Activated naive CD8-positive, alpha-beta T cell treated with anti-CD3 and anti-CD28 coated beads, Interleukin-2, amount 10 ng/mL, durations not matched to agents 7 days and 5 days (primary cell): ENCODE measurements around the gene PIK3R6. TPM values are rescaled to one million over a fixed set of nuclear protein-coding genes. Genes with fewer than 3 reads are reported as not detected.

ENCODE experiments used
- ATAC-seq: fragments of 150-1000 bp; cut with Tn5 transposase; one replicate; pipeline ENCODE4 v1.10.0; 2021; ENCODE audit warnings: low read depth, moderate library complexity
- POLR2A ChIA-PET: fragments of 350-600 bp; sonication (Branson Sonifier 250); formaldehyde crosslinking; loops from one replicate; lab custom pipeline; 2021; ENCODE audit warnings: antibody characterized with exemption; lab: Charles Lee
- DNase-seq: peaks from one replicate; pipeline ENCODE4 v3.0.0; 2021
- H3K27ac Mint-ChIP-seq: one replicate; pipeline ENCODE4 v1.8.0; 2022; ENCODE audit warnings: mild to moderate bottlenecking, mixed read lengths
- H3K27me3 Mint-ChIP-seq: one replicate; pipeline ENCODE4 v1.8.0; 2022; ENCODE audit warnings: mild to moderate bottlenecking, moderate library complexity, mixed read lengths
- H3K36me3 Mint-ChIP-seq: one replicate; pipeline ENCODE4 v1.8.0; 2021; ENCODE audit warnings: mild to moderate bottlenecking, mixed read lengths
- H3K4me1 Mint-ChIP-seq: one replicate; pipeline ENCODE4 v1.8.0; 2021; ENCODE audit warnings: mixed read lengths
- H3K4me3 Mint-ChIP-seq: one replicate; pipeline ENCODE4 v1.8.0; 2022; ENCODE audit warnings: mild to moderate bottlenecking, moderate library complexity, mixed read lengths
- H3K9me3 Mint-ChIP-seq: one replicate; pipeline ENCODE4 v1.8.0; 2021; ENCODE audit warnings: mixed read lengths
- total RNA-seq, 2 experiments: library from RNA; stranded (reverse); gene quantifications; one replicate each; pipeline ENCODE4 v1.2.3, GENCODE V29; 2021

PIK3R6 gene
- total RNA-seq, 2 experiments from 2014 or later: 15.8 to 18.5 TPM

- H3K9me3 Mint-ChIP-seq: peaks cover 4% of the 10 kb centered on the region
- H3K4me3 Mint-ChIP-seq: no peak overlapping the region
- peaks cover 10% of the 10 kb centered on the region for H3K4me1 Mint-ChIP-seq
- no peak for ATAC-seq
- peaks cover 57% of the 10 kb centered on the region for H3K36me3 Mint-ChIP-seq
- POLR2A ChIA-PET: interaction anchor here (0.6 to 1.2 kb wide), 2 partner anchors 8 to 594 kb away, joined by 3 read pairs; no protein-coding TSS in a partner anchor
- H3K27me3 Mint-ChIP-seq: no peaks in the 10 kb centered on the region
- DNase-seq: no peak
- no peak overlapping the region for H3K27ac Mint-ChIP-seq
Observed at GRCh38 chr17:8849311-8850041, 18.0 kb downstream of the PIK3R6 start.

GRCh38 chr17:8847891-8848290 is 19.6 kb downstream of the PIK3R6 start:
- H3K27ac Mint-ChIP-seq: no peak overlapping the region
- no peak overlapping the region for H3K4me3 Mint-ChIP-seq
- no peak for DNase-seq
- no peak for ATAC-seq
- H3K36me3 Mint-ChIP-seq: peaks cover 54% of the 10 kb centered on the region
- no peaks in the 10 kb centered on the region for H3K27me3 Mint-ChIP-seq
- H3K9me3 Mint-ChIP-seq: peaks cover 4% of the 10 kb centered on the region
- POLR2A ChIA-PET: no interaction called here
- H3K4me1 Mint-ChIP-seq: peaks cover 16% of the 10 kb centered on the region

- peak; percentile 26 for ATAC-seq
- H3K36me3 Mint-ChIP-seq: peaks cover 50% of the 10 kb centered on the region
Observed at GRCh38 chr17:8846768-8847211, 20.7 kb downstream of the PIK3R6 start.

GRCh38 chr17:8844229-8845218 is 22.9 kb downstream of the PIK3R6 start:
- ATAC-seq (no peak), DNase-seq (no peak)
- POLR2A ChIA-PET: no interaction called here
- Mint-ChIP-seq H3K36me3 (peaks cover 39% of the 10 kb centered on the region), H3K9me3 (peaks cover 4% of the 10 kb centered on the region), H3K4me3 (no peak overlapping the region), H3K27ac (no peak overlapping the region), H3K27me3 (no peaks in the 10 kb centered on the region), H3K4me1 (peaks cover 10% of the 10 kb centered on the region)

More at GRCh38 chr17:8846768-8847211, 20.7 kb downstream of the PIK3R6 start:
- DNase-seq: no peak
- POLR2A ChIA-PET: no interaction called here
- H3K9me3 Mint-ChIP-seq: peaks cover 4% of the 10 kb centered on the region
- peaks cover 16% of the 10 kb centered on the region for H3K4me1 Mint-ChIP-seq
- H3K4me3 Mint-ChIP-seq: no peak overlapping the region
- H3K27me3 Mint-ChIP-seq: no peaks in the 10 kb centered on the region
- no peak overlapping the region for H3K27ac Mint-ChIP-seq

- POLR2A ChIA-PET: interaction anchor here (1.1 kb wide), 1 partner anchor 15 kb away, joined by 3 read pairs; no protein-coding TSS in a partner anchor
- ATAC-seq (no peak), DNase-seq (no peak)
- peaks cover 4% of the 10 kb centered on the region for H3K9me3 Mint-ChIP-seq
- peaks cover 10% of the 10 kb centered on the region for H3K4me1 Mint-ChIP-seq
- H3K27ac Mint-ChIP-seq: peak overlapping the region; percentile 60
- H3K4me3 Mint-ChIP-seq: no peak overlapping the region
- H3K27me3 Mint-ChIP-seq: no peaks in the 10 kb centered on the region
- peaks cover 33% of the 10 kb centered on the region for H3K36me3 Mint-ChIP-seq
Observed at GRCh38 chr17:8843344-8843743, 24.1 kb downstream of the PIK3R6 start.

GRCh38 chr17:8841844-8842243 is 25.6 kb downstream of the PIK3R6 start:
- no peak overlapping the region for H3K27ac Mint-ChIP-seq
- ATAC-seq (no peak), DNase-seq (no peak)
- peaks cover 6% of the 10 kb centered on the region for H3K4me1 Mint-ChIP-seq
- H3K9me3 Mint-ChIP-seq: peaks cover 4% of the 10 kb centered on the region
- peaks cover 38% of the 10 kb centered on the region for H3K36me3 Mint-ChIP-seq
- no peak overlapping the region for H3K4me3 Mint-ChIP-seq
- H3K27me3 Mint-ChIP-seq: no peaks in the 10 kb centered on the region
- POLR2A ChIA-PET: no interaction called here

- ATAC-seq (no peak), DNase-seq (no peak)
- H3K36me3 Mint-ChIP-seq: peaks cover 34% of the 10 kb centered on the region
- peaks cover 6% of the 10 kb centered on the region for H3K4me1 Mint-ChIP-seq
- H3K27me3 Mint-ChIP-seq: no peaks in the 10 kb centered on the region
- no peak overlapping the region for H3K27ac Mint-ChIP-seq
- H3K4me3 Mint-ChIP-seq: no peak overlapping the region
- no peaks in the 10 kb centered on the region for H3K9me3 Mint-ChIP-seq
- POLR2A ChIA-PET: no interaction called here
Observed at GRCh38 chr17:8839410-8839935, 28.0 kb downstream of the PIK3R6 start.

GRCh38 chr17:8838551-8839095 is 28.9 kb downstream of the PIK3R6 start:
- peaks cover 39% of the 10 kb centered on the region for H3K36me3 Mint-ChIP-seq
- no peak overlapping the region for H3K4me3 Mint-ChIP-seq
- no peak overlapping the region for H3K27ac Mint-ChIP-seq
- DNase-seq (no peak), ATAC-seq (no peak)
- no peaks in the 10 kb centered on the region for H3K9me3 Mint-ChIP-seq
- peaks cover 6% of the 10 kb centered on the region for H3K4me1 Mint-ChIP-seq
- H3K27me3 Mint-ChIP-seq: no peaks in the 10 kb centered on the region
- POLR2A ChIA-PET: no interaction called here

GRCh38 chr17:8837563-8838075 is 29.9 kb downstream of the PIK3R6 start:
- ATAC-seq (no peak), DNase-seq (no peak)
- Mint-ChIP-seq H3K27ac (no peak overlapping the region), H3K9me3 (no peaks in the 10 kb centered on the region), H3K4me1 (peaks cover 2% of the 10 kb centered on the region), H3K36me3 (peaks cover 36% of the 10 kb centered on the region), H3K4me3 (no peak overlapping the region), H3K27me3 (no peaks in the 10 kb centered on the region)
- POLR2A ChIA-PET: no interaction called here

- Mint-ChIP-seq H3K9me3 (no peaks in the 10 kb centered on the region), H3K27me3 (no peaks in the 10 kb centered on the region), H3K36me3 (peaks cover 37% of the 10 kb centered on the region), H3K4me3 (no peak overlapping the region), H3K27ac (no peak overlapping the region), H3K4me1 (peaks cover 2% of the 10 kb centered on the region)
- ATAC-seq (no peak), DNase-seq (no peak)
- POLR2A ChIA-PET: no interaction called here
Observed at GRCh38 chr17:8836821-8837562, 30.5 kb downstream of the PIK3R6 start.

GRCh38 chr17:8835631-8836364 is 31.7 kb downstream of the PIK3R6 start:
- POLR2A ChIA-PET: interaction anchor here (1.2 kb wide), 1 partner anchor 117 kb away, joined by 3 read pairs; no protein-coding TSS in a partner anchor
- Mint-ChIP-seq H3K36me3 (peaks cover 38% of the 10 kb centered on the region), H3K4me3 (no peak overlapping the region), H3K27me3 (no peaks in the 10 kb centered on the region), H3K4me1 (peaks cover 2% of the 10 kb centered on the region), H3K27ac (no peak overlapping the region), H3K9me3 (no peaks in the 10 kb centered on the region)
- DNase-seq: no peak
- no peak for ATAC-seq

GRCh38 chr17:8835106-8835505 is 32.4 kb downstream of the PIK3R6 start:
- H3K27ac Mint-ChIP-seq: no peak overlapping the region
- no peaks in the 10 kb centered on the region for H3K9me3 Mint-ChIP-seq
- H3K4me3 Mint-ChIP-seq: no peak overlapping the region
- DNase-seq (no peak), ATAC-seq (no peak)
- H3K36me3 Mint-ChIP-seq: peaks cover 38% of the 10 kb centered on the region
- POLR2A ChIA-PET: interaction anchor here (1.2 kb wide), 1 partner anchor 118 kb away, joined by 3 read pairs; no protein-coding TSS in a partner anchor
- H3K4me1 Mint-ChIP-seq: peaks cover 2% of the 10 kb centered on the region
- no peaks in the 10 kb centered on the region for H3K27me3 Mint-ChIP-seq
